NT2/D1 (cell line): ENCODE data around the gene RERE.

Experiments used
- SUZ12 ChIP-seq: IDR thresholded peaks from 2 replicates; pipeline ENCODE4 v1.6.1; 2011; ENCODE audit not compliant: insufficient read length, insufficient read depth; ENCODE audit errors: extremely low read depth
- YY1 ChIP-seq: IDR thresholded peaks from 2 replicates; pipeline ENCODE4 v1.6.1; 2011; ENCODE audit not compliant: insufficient read length, insufficient read depth
- ZNF274 ChIP-seq: IDR thresholded peaks from 2 replicates; pipeline ENCODE4 v1.6.1; 2011; ENCODE audit warnings: mild to moderate bottlenecking, low read depth, low read length

DNA sequence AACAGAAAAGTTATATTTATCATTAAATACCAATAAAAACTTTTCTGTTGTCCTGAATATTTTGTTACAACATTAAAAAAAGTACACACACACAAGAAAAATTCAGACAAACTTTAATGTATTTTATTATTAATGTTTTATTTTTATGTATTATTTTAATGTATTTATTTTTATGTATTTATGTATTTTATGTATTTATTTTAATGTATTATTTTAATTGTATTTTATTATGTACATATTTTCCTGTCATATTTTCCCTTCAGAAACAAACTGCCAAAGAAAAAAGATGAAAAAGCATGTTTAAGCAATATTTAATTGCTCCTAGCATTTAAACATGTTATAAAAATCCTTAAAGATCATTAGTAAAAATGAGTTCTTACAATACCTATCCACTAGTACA lies 222.1 kb downstream of the RERE start:
- no peak for TF ChIP-seq ZNF274
- no peak for TF ChIP-seq YY1
- no peak for TF ChIP-seq SUZ12
